GM19238 (cell line): ENCODE results near the gene GUCY2D.
"Not testable (repeated sequence)": the region's sequence is repeated elsewhere in the genome, so short reads cannot be mapped to it uniquely, and the experiment has no call there.

Experiments
- DNase-seq: peaks from one replicate; pipeline ENCODE4 v3.0.0; 2011; ENCODE audit warnings: low spot score; ENCODE audit not compliant: insufficient read length

GUCY2D gene

DNA sequence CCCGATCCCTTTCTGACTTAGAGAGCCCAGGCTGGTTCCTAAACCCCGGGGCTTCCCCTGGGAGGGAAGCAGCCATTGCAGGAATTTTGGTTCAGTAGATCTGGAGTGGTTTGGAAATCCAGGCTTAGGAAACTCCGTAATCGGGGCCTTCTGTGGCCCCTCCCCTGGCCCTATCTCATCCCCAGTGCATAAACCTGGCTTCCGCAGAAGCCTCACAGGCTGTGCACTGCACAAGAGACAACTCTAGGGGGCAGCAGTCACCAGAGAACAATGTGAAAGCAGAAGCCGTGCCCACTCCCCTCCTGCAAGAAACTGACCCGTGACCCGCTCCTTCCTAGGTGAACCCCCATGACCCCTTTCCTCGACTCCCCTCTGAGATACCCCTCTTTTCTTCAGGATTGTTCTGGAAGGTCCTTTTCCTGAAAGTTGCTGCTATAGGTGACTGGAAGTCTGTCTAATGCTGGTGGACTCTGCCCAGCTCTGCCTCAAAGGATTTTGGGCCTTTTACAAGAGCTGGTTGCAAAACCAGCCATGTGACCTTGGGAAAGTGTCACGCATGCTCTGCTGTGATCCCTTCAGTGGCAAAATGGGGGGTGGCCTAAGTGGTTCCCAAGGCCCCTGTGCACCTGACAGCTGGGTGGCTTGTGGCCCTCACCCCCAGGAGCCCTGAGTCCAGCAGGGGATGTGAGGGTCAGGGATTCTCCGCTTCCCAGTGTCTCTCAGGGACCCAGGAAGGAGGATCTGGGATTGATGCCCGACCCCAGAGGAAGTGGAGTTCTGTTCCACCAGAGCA, 14.4 kb downstream of the GUCY2D start:
- DNase-seq = no peak

DNA sequence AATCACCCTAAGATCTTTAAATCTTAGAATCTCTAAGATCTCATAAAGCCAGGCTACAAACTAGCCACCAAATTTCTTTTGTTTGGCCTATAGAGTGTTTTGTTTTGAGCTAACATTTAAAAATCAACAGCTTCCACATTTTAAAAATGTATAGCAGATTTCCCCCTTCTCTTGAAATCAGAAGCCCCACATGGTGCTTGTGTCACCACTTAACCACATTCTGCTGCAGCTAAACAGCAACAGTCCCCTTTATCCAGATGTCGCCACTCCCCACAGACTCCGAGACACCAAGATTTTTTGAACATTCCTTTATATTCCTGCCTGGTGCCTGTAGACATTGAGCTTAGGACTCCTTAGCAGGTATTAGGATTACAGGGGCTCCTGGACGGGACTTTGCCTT, 16.0 kb downstream of the GUCY2D start:
- no peak for DNase-seq

DNA sequence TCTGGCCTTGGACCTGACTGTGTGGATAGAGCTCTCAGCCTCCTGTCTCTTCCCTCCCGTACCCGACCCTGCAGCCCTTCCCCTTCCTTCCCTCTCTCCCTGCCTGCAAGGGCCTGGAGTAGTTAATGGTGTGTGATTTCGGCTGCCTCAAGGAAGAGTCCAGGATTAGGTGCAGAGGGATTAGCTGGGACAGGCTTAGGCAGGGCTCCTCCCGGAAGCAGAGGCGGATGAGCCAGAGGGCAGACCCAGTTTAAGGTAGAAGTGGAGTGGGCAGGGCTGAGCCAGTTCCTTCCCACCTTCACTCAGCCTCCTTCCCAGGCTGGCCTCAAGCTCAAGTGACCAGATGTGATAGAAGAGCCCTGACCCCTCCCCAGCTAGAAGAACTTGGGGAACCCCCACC, 16.8 kb downstream of the GUCY2D start:
- no peak for DNase-seq

DNA sequence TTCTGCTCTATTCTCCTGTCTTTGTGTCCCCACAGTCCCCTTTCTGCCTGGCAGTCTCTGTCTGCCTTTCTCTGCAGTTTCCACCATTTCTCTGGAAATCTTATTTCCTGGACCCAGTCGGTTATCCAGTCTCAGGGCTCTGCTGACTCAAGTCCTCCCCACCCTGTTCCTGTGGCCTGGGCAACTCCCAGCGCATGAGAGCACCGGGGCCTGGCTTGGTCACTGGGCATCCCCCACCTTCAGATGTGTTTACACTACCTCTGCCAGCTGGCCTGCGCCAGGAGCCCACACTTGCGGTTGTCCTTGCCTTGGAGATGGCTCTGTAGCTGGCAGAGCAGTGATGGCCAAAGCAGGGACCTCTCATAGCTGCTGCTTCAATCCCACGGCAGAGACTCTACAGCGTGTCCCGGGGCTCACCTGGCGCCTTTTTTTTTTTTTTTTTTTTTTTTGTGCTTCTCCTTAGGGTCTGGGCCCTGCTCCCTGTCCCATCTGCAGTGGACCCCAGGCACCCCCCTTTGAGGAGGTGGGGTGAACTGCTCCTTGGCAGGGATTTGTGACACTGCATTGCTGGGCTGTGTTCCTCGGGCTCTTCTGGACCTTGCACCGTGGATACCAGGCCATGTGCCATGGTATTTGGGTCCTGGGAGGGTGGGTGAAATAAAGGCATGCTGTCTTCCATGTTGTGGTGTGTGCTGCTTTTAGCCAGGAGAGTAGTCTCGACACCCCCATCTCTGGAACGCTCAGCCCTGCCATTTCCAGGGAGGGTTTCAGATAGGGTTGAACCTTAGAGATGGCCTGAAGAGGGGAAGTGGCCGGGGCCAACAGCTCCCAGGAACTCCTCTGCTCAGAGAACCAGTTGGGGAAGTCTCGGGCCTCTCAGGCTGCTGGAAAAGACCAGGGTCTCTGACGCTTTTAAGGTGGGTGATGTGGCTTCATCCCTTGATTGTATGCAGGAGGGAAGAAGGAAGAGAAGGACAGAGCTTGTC, 17.5 kb downstream of the GUCY2D start:
- DNase-seq = no peak

DNA sequence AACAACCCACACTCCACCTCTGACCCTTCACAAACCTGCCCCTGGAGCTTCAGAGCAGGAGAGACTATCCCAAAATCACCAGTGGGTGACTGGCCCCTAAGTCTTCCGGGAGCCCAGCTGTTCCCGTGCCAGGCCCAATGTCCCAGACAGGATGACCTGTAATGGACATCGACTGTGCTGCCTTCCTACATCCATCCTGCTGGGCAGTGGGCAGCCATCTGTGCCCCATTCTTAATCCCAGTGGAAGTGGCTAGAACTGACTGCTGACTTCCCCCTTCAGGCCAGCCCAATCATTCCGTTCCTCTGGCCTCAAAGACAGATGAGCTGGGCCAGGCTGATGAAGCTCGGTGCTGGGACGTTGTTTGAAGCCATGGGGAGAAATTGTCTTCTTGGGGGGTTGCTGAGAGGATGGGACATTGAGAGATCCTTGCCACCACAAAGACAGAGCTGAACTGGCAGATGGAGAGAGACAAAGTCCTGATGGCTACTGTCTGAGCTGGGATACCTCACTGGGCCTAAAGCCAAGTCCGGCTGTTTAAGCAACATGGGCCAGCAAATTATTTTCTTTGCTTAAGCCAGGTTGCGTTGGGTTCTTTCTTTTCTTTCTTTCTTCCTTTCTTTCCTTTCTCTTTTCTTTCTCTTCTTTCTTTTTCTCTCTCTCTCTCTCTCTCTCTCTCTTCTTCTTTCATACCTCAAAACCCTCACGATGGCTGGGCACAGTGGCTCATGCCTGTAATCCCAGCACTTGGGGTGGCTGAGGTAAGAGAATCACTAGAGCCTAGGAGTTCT, 18.6 kb downstream of the GUCY2D start:
- no peak for DNase-seq

DNA sequence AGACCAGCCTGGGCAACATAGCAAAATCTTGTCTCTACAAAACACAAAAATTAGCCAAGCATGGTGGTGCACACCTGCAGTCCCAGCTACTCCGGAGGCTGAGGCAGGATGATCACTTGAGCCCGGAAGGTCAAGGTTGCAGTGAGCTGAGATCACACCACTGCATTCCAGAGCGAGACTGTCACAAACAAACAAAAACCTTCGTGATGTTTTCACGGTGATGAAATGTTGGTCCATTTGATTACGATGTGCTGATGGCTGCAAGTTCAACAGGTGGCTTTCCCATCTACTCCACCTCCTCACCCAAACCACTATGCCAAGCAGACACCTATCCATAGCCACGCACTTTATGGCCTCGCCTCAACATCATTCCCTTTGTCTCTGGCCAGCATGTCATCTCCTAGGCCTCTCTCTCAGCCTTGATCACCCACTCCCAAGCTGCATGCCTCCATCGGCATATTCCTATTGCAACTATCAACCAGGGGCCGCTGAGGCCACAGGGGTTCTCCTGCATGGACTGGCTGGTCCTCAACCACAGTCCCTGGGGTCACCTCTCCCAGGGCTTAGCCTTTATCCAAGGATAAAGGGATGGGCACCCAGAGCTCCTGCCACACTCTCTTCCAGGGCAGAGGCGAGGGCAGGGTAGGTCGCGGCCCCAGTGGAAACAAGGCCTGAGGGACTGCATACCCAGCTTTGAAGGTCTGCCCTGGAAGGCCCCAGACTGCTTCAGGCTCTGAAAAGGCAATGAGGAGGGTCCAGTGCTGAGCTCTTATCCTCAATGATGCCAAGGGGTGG, 19.3 kb downstream of the GUCY2D start:
- DNase-seq = no peak

DNA sequence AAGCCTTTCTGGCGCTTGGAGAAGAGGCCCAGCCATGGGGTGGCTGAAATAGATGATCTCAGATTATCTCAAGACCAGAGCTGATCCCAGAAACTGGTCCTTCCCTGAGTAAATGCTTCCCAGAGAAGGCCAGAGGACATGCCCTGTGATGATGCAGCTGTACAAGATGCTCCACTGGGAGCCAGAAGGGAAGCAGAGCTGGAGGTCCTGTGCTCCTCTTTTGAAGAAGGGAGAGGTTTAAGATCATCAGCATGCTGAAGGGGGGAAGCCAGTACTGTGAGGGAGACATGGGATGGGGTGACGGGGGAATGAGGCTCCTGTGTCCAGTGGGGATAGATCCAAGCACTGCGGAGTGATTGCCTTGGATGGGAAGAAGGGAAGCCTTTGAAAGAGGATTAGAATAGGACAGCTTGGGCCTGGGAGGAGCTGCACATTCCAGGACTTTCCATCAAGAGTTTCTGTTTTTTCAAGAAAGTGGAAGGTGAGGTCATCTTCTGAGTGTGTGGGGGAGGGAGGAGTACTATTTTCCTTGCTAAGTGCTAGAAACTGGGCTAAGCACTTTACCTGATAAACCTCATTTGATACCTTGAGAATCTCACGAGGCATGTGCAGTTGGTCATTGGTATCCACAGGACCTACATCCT, 20.1 kb downstream of the GUCY2D start:
- DNase-seq = no peak

DNA sequence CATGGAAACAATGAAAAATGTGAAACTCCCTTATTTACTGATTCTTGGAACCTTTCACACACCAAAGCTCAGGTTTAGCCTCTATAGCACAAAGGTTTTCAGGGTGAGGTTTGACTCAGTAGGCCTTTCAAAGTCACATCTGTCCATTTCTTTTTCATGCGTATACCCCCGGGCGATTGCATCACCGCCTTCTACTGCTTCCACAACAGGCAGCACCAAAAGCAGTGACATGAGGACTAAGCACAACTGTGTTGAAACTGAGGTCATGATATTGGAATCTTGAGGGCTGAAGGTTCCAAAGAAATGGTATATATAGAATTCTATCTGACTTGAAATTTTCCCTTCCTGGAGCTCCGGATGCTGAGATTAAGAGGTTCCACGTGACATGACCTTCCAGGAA, 21.7 kb downstream of the GUCY2D start:
- not testable (repeated sequence) for DNase-seq

DNA sequence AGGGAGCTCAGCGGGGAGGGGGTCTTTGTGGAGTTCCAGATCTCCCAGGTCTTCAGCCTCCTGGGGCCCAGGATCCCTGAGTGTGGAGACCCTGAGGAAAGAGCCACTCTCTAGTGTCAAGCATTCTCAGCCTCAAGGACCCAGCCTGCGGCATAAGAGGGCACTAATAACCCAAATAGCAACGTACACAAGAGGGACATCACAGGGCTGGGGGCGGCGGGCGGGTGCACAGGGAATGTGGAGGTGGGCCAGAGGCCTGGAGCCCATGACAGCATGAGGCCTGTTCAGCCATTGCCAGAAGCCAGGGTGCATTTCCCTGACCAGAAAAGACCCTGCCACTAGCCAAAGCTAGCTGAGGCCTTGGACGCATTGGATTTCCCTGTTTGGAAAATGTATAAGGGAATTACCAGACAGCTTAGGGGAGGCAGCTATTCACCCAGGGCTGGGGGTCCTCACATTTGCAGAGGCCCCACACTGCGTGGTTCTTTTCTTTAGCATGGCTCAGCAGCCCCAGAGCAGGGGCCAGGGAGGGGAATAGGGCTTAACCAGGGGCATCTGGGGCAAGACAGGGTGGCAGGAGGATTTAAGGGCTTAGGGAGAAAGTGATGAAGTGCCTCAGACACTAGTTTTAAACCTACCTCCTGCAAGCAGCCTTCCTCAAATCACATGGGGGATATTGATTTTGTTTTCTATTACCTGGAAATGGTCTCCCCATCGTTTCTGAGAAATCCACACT, 22.9 kb downstream of the GUCY2D start:
- DNase-seq = no peak

DNA sequence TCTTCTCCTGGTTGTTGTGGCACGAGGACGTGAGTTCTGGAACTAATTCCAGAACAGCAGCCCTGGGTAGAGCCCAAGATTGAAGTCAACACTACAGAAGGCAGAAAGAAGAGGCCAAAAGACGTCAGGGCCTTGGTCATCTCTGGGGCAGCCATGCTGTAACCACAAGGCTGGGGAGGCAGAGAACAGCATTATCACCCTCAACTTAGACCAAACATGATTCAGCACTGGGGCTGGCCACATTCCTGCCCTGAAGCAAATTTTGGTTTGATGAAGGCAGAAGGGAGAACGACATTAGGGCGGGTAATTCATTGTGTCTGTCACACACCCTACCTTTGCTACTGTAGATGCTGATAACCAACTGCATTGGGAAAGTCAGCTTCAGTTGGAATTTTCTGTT, 26.7 kb downstream of the GUCY2D start:
- DNase-seq = no peak

DNA sequence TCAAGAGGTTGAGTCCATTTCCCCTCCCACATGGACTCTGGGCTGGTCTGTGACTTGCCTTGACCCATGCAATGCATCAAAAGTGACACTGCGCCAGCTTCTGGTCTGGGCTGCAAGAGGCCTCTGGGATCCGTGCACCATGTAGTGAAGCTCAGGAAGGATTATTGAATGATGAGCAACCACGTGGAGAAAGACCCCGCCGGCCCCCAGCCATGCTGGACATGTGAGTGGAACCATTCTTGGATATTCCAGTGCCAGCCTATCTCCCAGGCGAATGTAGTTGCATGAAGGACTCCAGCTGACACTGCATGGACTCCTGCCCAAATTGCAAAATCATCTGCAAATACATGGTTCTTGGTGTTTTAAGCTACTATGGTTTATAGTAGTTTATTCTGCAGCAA, 28.8 kb downstream of the GUCY2D start:
- DNase-seq = no peak

DNA sequence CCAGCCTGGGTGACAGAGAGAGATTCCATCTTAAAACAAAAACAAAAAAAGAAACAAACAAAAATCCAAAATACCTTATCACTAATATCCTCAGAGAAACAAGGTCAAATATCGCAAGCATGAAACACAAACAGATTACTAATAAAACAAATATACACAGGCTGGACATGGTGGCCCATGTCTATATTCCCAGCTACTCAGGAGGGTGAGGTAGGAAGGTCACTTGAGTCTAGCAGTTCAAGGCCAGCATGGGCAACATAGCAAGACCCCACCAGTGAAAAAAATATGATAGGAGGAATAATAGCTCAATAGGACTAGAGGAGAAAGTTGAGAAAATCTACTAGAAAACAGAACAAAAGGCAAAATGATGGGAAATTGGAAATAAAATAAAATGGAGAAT, 29.5 kb downstream of the GUCY2D start:
- DNase-seq = no peak

DNA sequence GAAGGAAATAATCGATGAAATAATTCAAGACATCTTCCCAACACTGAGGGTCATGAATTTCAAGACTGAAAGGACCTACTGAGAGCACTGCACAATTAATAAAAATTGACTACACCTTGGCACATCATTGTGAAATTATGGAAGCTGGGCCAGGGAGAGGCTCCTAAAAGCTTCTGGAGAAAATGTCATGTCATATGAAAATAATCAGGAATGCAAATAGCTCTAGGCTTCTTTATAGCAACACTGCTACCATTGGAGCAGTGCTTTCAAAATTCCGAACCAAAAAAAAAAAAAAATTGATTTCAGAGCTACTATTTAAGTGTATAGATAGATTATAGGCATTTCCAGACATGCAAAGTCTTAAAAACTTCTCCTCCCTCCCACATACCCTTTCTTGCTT, 30.0 kb downstream of the GUCY2D start:
- DNase-seq = no peak

DNA sequence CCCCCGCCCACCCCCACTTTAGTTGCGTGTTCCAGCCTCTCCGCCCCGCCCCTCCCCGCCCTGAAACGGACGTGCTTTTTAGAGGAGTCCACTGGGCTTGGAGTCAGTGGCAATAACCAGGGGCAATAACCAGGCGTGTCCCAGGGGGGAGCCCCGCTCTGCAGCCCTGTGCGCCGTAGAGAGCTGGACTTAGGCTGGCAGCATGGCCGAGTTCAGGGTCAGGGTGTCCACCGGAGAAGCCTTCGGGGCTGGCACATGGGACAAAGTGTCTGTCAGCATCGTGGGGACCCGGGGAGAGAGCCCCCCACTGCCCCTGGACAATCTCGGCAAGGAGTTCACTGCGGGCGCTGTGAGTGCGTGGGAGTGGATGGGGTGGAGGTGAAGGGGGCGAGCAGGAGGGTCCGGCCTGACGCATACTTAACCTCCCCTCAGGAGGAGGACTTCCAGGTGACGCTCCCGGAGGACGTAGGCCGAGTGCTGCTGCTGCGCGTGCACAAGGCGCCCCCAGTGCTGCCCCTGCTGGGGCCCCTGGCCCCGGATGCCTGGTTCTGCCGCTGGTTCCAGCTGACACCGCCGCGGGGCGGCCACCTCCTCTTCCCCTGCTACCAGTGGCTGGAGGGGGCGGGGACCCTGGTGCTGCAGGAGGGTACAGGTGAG, 36.7 kb downstream of the GUCY2D start, which contains the start of gene ALOX15B:
TSS of gene ALOX15B (plus strand) at position 106 of the 657 bp plus-strand sequence. CDS start at position 203, 97 bp downstream.
- DNase-seq = no peak

DNA sequence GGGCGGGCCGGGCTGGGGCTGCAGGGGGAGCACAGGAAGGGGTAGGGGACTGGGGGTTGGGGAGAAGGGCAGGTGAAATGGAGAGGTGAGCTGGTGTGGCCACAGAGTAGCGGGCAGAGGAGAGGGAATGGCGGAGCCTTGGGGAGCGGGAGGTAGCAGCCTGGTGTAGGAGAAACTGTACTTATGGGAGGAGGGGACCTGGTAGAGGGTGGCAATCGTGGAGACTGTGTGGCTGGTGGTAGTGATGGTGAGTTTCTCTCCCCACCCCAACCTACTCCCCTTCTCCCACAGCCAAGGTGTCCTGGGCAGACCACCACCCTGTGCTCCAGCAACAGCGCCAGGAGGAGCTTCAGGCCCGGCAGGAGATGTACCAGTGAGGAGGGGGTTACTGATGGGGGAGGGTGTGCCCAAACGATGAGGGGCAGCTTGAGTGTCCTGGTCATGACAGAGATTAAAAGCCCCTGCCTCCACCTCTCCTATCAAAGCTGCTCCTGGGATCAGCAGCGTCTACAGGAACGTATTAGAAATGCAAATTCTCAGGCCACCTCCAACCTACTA, 37.3 kb downstream of the GUCY2D start:
- no peak for DNase-seq

DNA sequence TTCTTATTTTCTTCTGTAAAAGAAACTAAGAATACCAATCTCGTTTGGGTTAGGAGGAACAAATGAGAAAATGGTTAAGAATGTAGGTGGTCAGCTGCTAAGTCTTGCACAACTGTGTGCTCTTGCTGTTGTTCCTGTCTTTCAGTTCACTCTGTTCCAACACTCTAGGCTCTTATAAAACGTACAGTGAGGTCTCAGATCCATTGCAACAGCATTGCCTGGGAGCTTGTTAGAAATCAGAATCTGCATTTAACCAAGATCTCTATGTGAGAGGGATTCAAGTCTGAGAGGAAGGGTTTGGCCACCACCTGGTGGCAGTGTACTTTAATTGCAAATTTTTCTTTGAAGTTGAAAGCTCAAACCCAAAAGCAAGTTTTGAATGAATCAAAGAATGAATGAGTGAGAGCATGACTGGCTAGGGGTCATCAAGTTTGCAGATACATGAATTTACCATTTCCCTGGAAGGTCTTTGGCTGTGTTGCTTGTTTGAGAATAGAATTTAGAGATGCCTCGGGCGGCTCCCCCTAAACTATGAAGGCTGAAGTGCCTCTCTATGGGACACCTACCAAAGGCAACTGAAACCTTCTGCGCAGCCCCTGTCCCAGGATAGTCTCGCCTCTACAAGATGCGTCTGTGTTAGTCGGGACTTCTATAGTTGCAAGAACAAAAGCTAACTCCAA, 39.0 kb downstream of the GUCY2D start:
- peak; percentile 53 for DNase-seq

DNA sequence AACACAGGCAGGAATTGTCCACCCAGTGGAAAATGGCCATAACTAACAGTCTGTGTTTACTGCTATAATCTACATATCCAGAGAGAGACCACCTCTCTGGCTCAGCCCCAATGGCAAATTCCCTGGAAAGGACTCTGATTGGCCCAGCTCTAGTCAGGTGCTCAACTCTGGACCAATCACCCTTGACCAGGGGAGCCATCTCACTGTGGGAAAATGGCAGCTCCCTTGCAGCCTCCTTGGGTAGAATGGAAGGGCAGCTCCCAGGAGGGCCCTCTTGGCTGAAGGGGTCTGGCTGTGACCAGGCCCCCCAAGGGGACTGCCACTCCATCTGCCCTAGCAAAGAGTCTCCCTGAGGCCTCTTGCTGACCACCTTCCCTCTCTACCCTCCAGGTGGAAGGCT, 39.6 kb downstream of the GUCY2D start:
- no peak for DNase-seq
